Measurements from ENCODE around the gene RHAG. TPM values are rescaled to one million over a fixed set of nuclear protein-coding genes. Genes with fewer than 3 reads are reported as not detected.

Gene RHAG
- not detected in 2 replicates for total RNA-seq
- long read RNA-seq: 0 reads

- Mint-ChIP-seq H3K9me3 (no peaks in the 10 kb centered on the region), H3K4me3 (no peak within 1 kb of the TSS), H3K27me3 (ENCODE audit: low read depth) (no peaks in the 10 kb centered on the region), H3K4me1 (no peaks in the 10 kb centered on the region), H3K27ac (ENCODE audit: unreplicated experiment) (no peak within 1 kb of the TSS), H3K36me3 (ENCODE audit: low read depth) (no peaks in the 10 kb centered on the region)
- no peak for TF ChIP-seq CTCF (conservative IDR thresholded peaks at IDR 0.05)
- DNase-seq (ENCODE audit: low read depth, low spot score): no peak
These were observed at the start of gene RHAG for GRCh38 chr6:49636713-49637349. Gene RHAG (minus strand): TSS chr6:49636839. CDS start chr6:49636812, 27 bp downstream.

- peaks cover 5% of the 10 kb centered on the region for H3K27me3 Mint-ChIP-seq (ENCODE audit: low read depth)
- H3K27ac Mint-ChIP-seq (ENCODE audit: unreplicated experiment): no peak overlapping the region
- H3K4me3 Mint-ChIP-seq: no peak overlapping the region
- no peak for DNase-seq (ENCODE audit: low read depth, low spot score)
- H3K4me1 Mint-ChIP-seq: no peaks in the 10 kb centered on the region
- no peaks in the 10 kb centered on the region for H3K36me3 Mint-ChIP-seq (ENCODE audit: low read depth)
- no peaks in the 10 kb centered on the region for H3K9me3 Mint-ChIP-seq
- no peak for TF ChIP-seq CTCF (conservative IDR thresholded peaks at IDR 0.05)
These were observed 40.1 kb upstream of the RHAG start for GRCh38 chr6:49676671-49677281.

- no peak for DNase-seq (ENCODE audit: low read depth, low spot score)
- peaks cover 5% of the 10 kb centered on the region for H3K9me3 Mint-ChIP-seq
- no peak for TF ChIP-seq CTCF (conservative IDR thresholded peaks at IDR 0.05)
- no peaks in the 10 kb centered on the region for H3K36me3 Mint-ChIP-seq (ENCODE audit: low read depth)
- no peak overlapping the region for H3K4me3 Mint-ChIP-seq
- H3K27me3 Mint-ChIP-seq (ENCODE audit: low read depth): peaks cover 3% of the 10 kb centered on the region
- no peaks in the 10 kb centered on the region for H3K4me1 Mint-ChIP-seq
- H3K27ac Mint-ChIP-seq (ENCODE audit: unreplicated experiment): no peak overlapping the region
These were observed 39.2 kb upstream of the RHAG start for GRCh38 chr6:49675816-49676215.

GRCh38 chr6:49668083-49668511 is 31.5 kb upstream of the RHAG start:
- Mint-ChIP-seq H3K4me3 (no peak overlapping the region), H3K4me1 (no peaks in the 10 kb centered on the region), H3K27ac (ENCODE audit: unreplicated experiment) (no peak overlapping the region), H3K36me3 (ENCODE audit: low read depth) (no peaks in the 10 kb centered on the region), H3K27me3 (ENCODE audit: low read depth) (peaks cover 3% of the 10 kb centered on the region), H3K9me3 (peaks cover 5% of the 10 kb centered on the region)
- no peak for TF ChIP-seq CTCF (conservative IDR thresholded peaks at IDR 0.05)
- DNase-seq (ENCODE audit: low read depth, low spot score): no peak

- no peak for TF ChIP-seq CTCF (conservative IDR thresholded peaks at IDR 0.05)
- Mint-ChIP-seq H3K9me3 (peaks cover 5% of the 10 kb centered on the region), H3K36me3 (ENCODE audit: low read depth) (no peaks in the 10 kb centered on the region), H3K4me1 (no peaks in the 10 kb centered on the region), H3K27me3 (ENCODE audit: low read depth) (peaks cover 3% of the 10 kb centered on the region), H3K4me3 (no peak overlapping the region), H3K27ac (ENCODE audit: unreplicated experiment) (no peak overlapping the region)
- DNase-seq (ENCODE audit: low read depth, low spot score): no peak
These were observed 30.5 kb upstream of the RHAG start for GRCh38 chr6:49666930-49667757.

Measured in neural crest cell (in vitro differentiated cells).